DND-41 (cell line): ENCODE measurements around the gene C4orf46.

Experiments used
- ATAC-seq: fragments of 200-7000 bp; cut with Tn5 transposase; 3 replicates; pipeline ENCODE4 v1.9.1; 2021; ENCODE audit warnings: low read depth; ENCODE audit not compliant: insufficient read depth
- DNase-seq: peaks from one replicate; pipeline ENCODE4 v3.0.0-alpha.2; 2020
- H2AFZ ChIP-seq: 2 replicates; pipeline ENCODE4 v1.6.0; 2012; ENCODE audit warnings: low read depth, low read length
- H3K27ac ChIP-seq: 2 replicates; pipeline ENCODE4 v1.5.1; 2012; ENCODE audit warnings: low read length, inconsistent platforms
- H3K27me3 ChIP-seq: fragments of 200-600 bp; sonication (generic); 2 replicates; pipeline ENCODE4 v1.6.0; 2012; ENCODE audit warnings: low read length, mild to moderate bottlenecking, inconsistent platforms; ENCODE audit not compliant: insufficient read depth, poor library complexity
- H3K36me3 ChIP-seq: 2 replicates; pipeline ENCODE4 v1.5.1; 2012; ENCODE audit warnings: low read length, inconsistent platforms; ENCODE audit not compliant: insufficient read depth
- H3K4me1 ChIP-seq: 2 replicates; pipeline ENCODE4 v1.5.1; 2012; ENCODE audit warnings: mild to moderate bottlenecking, low read length; ENCODE audit not compliant: insufficient read depth
- H3K4me2 ChIP-seq: 2 replicates; pipeline ENCODE4 v1.6.0; 2012; ENCODE audit warnings: mild to moderate bottlenecking, moderate library complexity, low read length, inconsistent platforms; ENCODE audit not compliant: insufficient read depth
- H3K4me3 ChIP-seq, 2 experiments: fragments of 200-600 bp in 1 of 2; shearing (Covaris generic) in 1 of 2; 2 replicates each; pipeline ENCODE4 v1.5.1; 2012 to 2016; ENCODE audit warnings: inconsistent platforms in 2 of 2, low read length in 2 of 2, mild to moderate bottlenecking in 2 of 2, low read depth in 1 of 2, moderate library complexity in 1 of 2
- H3K79me2 ChIP-seq: 2 replicates; pipeline ENCODE4 v1.6.0; 2012; ENCODE audit warnings: low read length, inconsistent platforms; ENCODE audit not compliant: insufficient read depth
- H3K9ac ChIP-seq: 2 replicates; pipeline ENCODE4 v1.6.0; 2012; ENCODE audit warnings: low read depth, mild to moderate bottlenecking, inconsistent platforms, low read length, moderate library complexity
- H3K9me3 ChIP-seq: 2 replicates; pipeline ENCODE4 v1.5.1; 2012; ENCODE audit warnings: low read length, moderate library complexity, mild to moderate bottlenecking, inconsistent platforms; ENCODE audit not compliant: insufficient read depth, severe bottlenecking
- H4K20me1 ChIP-seq: 2 replicates; pipeline ENCODE4 v1.6.0; 2012; ENCODE audit warnings: low read length; ENCODE audit not compliant: insufficient read depth
- CTCF ChIP-seq: IDR thresholded peaks from 2 replicates; pipeline ENCODE4 v1.5.1; 2012; ENCODE audit warnings: borderline replicate concordance, low read length, moderate library complexity, mild to moderate bottlenecking; ENCODE audit not compliant: poor library complexity, severe bottlenecking; ENCODE audit errors: extremely low read depth
- EZH2 ChIP-seq: IDR thresholded peaks from 3 replicates; pipeline ENCODE4 v1.6.1; 2012; ENCODE audit warnings: borderline replicate concordance, low read depth, mild to moderate bottlenecking, moderate library complexity, low read length, inconsistent platforms; ENCODE audit not compliant: severe bottlenecking

Gene C4orf46

GRCh38 chr4:158657291-158657690 lies 14.4 kb downstream of the C4orf46 start:
- no peak for ATAC-seq
- H3K9ac ChIP-seq: no peak overlapping the region
- TF ChIP-seq EZH2: no peak
- TF ChIP-seq CTCF: no peak

GRCh38 chr4:158656439-158656838 lies 15.2 kb downstream of the C4orf46 start:
- no peak for TF ChIP-seq CTCF
- no peak for TF ChIP-seq EZH2
- H3K4me2 ChIP-seq: no peak overlapping the region
- ATAC-seq: no peak

More at GRCh38 chr4:158657291-158657690, 14.4 kb downstream of the C4orf46 start:
- Histone ChIP-seq H2AFZ (no peak overlapping the region), H3K27ac (no peak overlapping the region), H3K9me3 (no peaks in the 10 kb centered on the region), H3K36me3 (no peaks in the 10 kb centered on the region), H3K4me2 (no peak overlapping the region), H3K27me3 (no peaks in the 10 kb centered on the region), H3K4me3 (no peak overlapping the region), H3K4me1 (peaks cover 4% of the 10 kb centered on the region; the same call in 1 of the 2 replicates), H3K79me2 (no peaks in the 10 kb centered on the region), H4K20me1 (no peaks in the 10 kb centered on the region)
- no peak for DNase-seq

GRCh38 chr4:158652920-158653319 lies 18.8 kb downstream of the C4orf46 start:
- H3K9me3 ChIP-seq: no peaks in the 10 kb centered on the region
- H3K27ac ChIP-seq: no peak overlapping the region
- H3K79me2 ChIP-seq: no peaks in the 10 kb centered on the region
- ATAC-seq: no peak; the same call in 2 of the 3 replicates
- no peaks in the 10 kb centered on the region for H3K27me3 ChIP-seq
- H3K4me1 ChIP-seq: peaks cover 4% of the 10 kb centered on the region; the same call in 1 of the 2 replicates
- H2AFZ ChIP-seq: peak overlapping the region; percentile 6; the same call in 1 of the 2 replicates
- peak overlapping the region; percentile 21; the same call in 1 of the 2 replicates for H3K4me2 ChIP-seq
- no peak overlapping the region for H3K9ac ChIP-seq
- no peaks in the 10 kb centered on the region for H4K20me1 ChIP-seq
- no peaks in the 10 kb centered on the region for H3K36me3 ChIP-seq
- DNase-seq: no peak
- no peak for TF ChIP-seq CTCF
- no peak for TF ChIP-seq EZH2
- no peak overlapping the region for H3K4me3 ChIP-seq

More at GRCh38 chr4:158656439-158656838, 15.2 kb downstream of the C4orf46 start:
- Histone ChIP-seq H3K9me3 (no peaks in the 10 kb centered on the region), H3K27me3 (no peaks in the 10 kb centered on the region), H3K4me1 (peaks cover 4% of the 10 kb centered on the region; the same call in 1 of the 2 replicates), H4K20me1 (no peaks in the 10 kb centered on the region), H2AFZ (no peak overlapping the region), H3K4me3 (no peak overlapping the region), H3K36me3 (no peaks in the 10 kb centered on the region), H3K9ac (no peak overlapping the region), H3K79me2 (no peaks in the 10 kb centered on the region), H3K27ac (no peak overlapping the region)
- DNase-seq: no peak

GRCh38 chr4:158649111-158649680 lies 22.5 kb downstream of the C4orf46 start:
- H3K4me2 ChIP-seq: no peak overlapping the region
- H3K27me3 ChIP-seq: no peaks in the 10 kb centered on the region
- H3K27ac ChIP-seq: no peak overlapping the region
- no peaks in the 10 kb centered on the region for H3K79me2 ChIP-seq
- ATAC-seq (no peak), DNase-seq (no peak)
- no peaks in the 10 kb centered on the region for H3K36me3 ChIP-seq
- no peaks in the 10 kb centered on the region for H3K9me3 ChIP-seq
- no peak overlapping the region for H2AFZ ChIP-seq
- no peak overlapping the region for H3K4me3 ChIP-seq
- peaks cover 4% of the 10 kb centered on the region; the same call in 1 of the 2 replicates for H3K4me1 ChIP-seq
- H3K9ac ChIP-seq: no peak overlapping the region
- no peak for TF ChIP-seq CTCF
- TF ChIP-seq EZH2: no peak
- H4K20me1 ChIP-seq: no peaks in the 10 kb centered on the region
